ENCODE results near the gene HDAC6. TPM values are rescaled to one million over a fixed set of nuclear protein-coding genes. Genes with fewer than 3 reads are reported as not detected.

HDAC6 gene
- total and polyA plus RNA-seq, 12 donors: 45.1 to 303 (median 78.1) TPM

GRCh38 chrX:48789366-48790220, 12.3 kb upstream of the HDAC6 start:
- Histone ChIP-seq H3K4me3 (no peak overlapping the region), H3K9me3 (replicated peaks in 1 of 3) (no peaks in the 10 kb centered on the region), H3K4me1 (replicated peaks in 1 of 2) (no peaks in the 10 kb centered on the region), H3K27ac (no peak overlapping the region), H3K27me3 (peaks cover 11% of the 10 kb centered on the region), H3K36me3 (replicated peaks in 1 of 2) (no peaks in the 10 kb centered on the region)
- intact Hi-C loops (cut with DNase I): loop anchor here in 1 of 2 donors (10.0 kb wide), 1 partner anchor 115 kb away; no protein-coding TSS in a partner anchor
- WGBS, 4 donors: 48 to 70% (median 57%) methylated on average over 5 to 7 of the region's 7 CpGs
- no peak for TF ChIP-seq POLR2A (IDR thresholded peaks at IDR 0.05)
- no peak for TF ChIP-seq CTCF (IDR thresholded peaks at IDR 0.05)
- no peak for DNase-seq

- 54 to 64% (median 58%) methylated on average over 5 of the region's 5 CpGs for WGBS, 4 donors
- Histone ChIP-seq H3K4me3 (no peak overlapping the region), H3K36me3 (replicated peaks in 1 of 2) (no peaks in the 10 kb centered on the region), H3K4me1 (replicated peaks in 1 of 2) (no peaks in the 10 kb centered on the region), H3K27me3 (peaks cover 11% of the 10 kb centered on the region), H3K9me3 (replicated peaks in 1 of 3) (no peaks in the 10 kb centered on the region), H3K27ac (no peak overlapping the region)
- DNase-seq: no peak
- TF ChIP-seq POLR2A (IDR thresholded peaks at IDR 0.05) (no peak), CTCF (IDR thresholded peaks at IDR 0.05) (no peak)
- intact Hi-C loops (cut with DNase I): loop anchor here in 1 of 2 donors (10.0 kb wide), 1 partner anchor 114 kb away; no protein-coding TSS in a partner anchor
These were observed 11.4 kb upstream of the HDAC6 start for GRCh38 chrX:48790477-48790876.

GRCh38 chrX:48791063-48791820, 10.6 kb upstream of the HDAC6 start:
- no peaks in the 10 kb centered on the region for H3K4me1 ChIP-seq (replicated peaks in 1 of 2)
- no peak for TF ChIP-seq CTCF (IDR thresholded peaks at IDR 0.05)
- no peak for TF ChIP-seq POLR2A (IDR thresholded peaks at IDR 0.05)
- no peaks in the 10 kb centered on the region for H3K9me3 ChIP-seq (replicated peaks in 1 of 3)
- 81 to 90% (median 88%) methylated on average over 11 of the region's 11 CpGs; no CpG with 5 or more reads in 1 of the 4 donors for WGBS, 4 donors
- no peak for DNase-seq
- H3K4me3 ChIP-seq: no peak overlapping the region
- no peaks in the 10 kb centered on the region for H3K36me3 ChIP-seq (replicated peaks in 1 of 2)
- no peak overlapping the region for H3K27ac ChIP-seq
- peaks cover 11% of the 10 kb centered on the region for H3K27me3 ChIP-seq
- intact Hi-C loops (cut with DNase I): loop anchor here in 1 of 2 donors (10.0 kb wide), 1 partner anchor 114 kb away; no protein-coding TSS in a partner anchor

GRCh38 chrX:48792219-48792618, 9.6 kb upstream of the HDAC6 start:
- Histone ChIP-seq H3K9me3 (replicated peaks in 1 of 3) (no peaks in the 10 kb centered on the region), H3K4me3 (no peak overlapping the region), H3K27ac (no peak overlapping the region), H3K27me3 (peaks cover 11% of the 10 kb centered on the region), H3K4me1 (replicated peaks in 1 of 2) (no peaks in the 10 kb centered on the region), H3K36me3 (replicated peaks in 1 of 2) (no peaks in the 10 kb centered on the region)
- no peak for DNase-seq
- intact Hi-C loops (cut with DNase I): loop anchor here in 1 of 2 donors (10.0 kb wide), 1 partner anchor 113 kb away; no protein-coding TSS in a partner anchor
- TF ChIP-seq POLR2A (IDR thresholded peaks at IDR 0.05) (no peak), CTCF (IDR thresholded peaks at IDR 0.05) (no peak)
- 75 to 88% (median 79%) methylated on average over 6 to 7 of the region's 7 CpGs for WGBS, 4 donors

Measured in adrenal gland (tissue), 12 donors.